ENCODE measurements around the gene SRMS.

The SRMS gene

GRCh38 chr20:63553251-63553932 is 5.8 kb upstream of the SRMS start:
- no peak overlapping the region for H3K27ac Mint-ChIP-seq
- peak overlapping the region; percentile 70 for H3K4me3 Mint-ChIP-seq
- peaks cover 15% of the 10 kb centered on the region for H3K4me1 Mint-ChIP-seq (ENCODE audit: low read depth)
- no peaks in the 10 kb centered on the region for H3K27me3 Mint-ChIP-seq
- no peaks in the 10 kb centered on the region for H3K9me3 Mint-ChIP-seq (ENCODE audit: low read depth)
- H3K36me3 Mint-ChIP-seq: no peaks in the 10 kb centered on the region

GRCh38 chr20:63552481-63553249 is 5.1 kb upstream of the SRMS start:
- no peaks in the 10 kb centered on the region for H3K27me3 Mint-ChIP-seq
- H3K4me3 Mint-ChIP-seq: peak overlapping the region; percentile 70
- H3K9me3 Mint-ChIP-seq (ENCODE audit: low read depth): no peaks in the 10 kb centered on the region
- H3K4me1 Mint-ChIP-seq (ENCODE audit: low read depth): peaks cover 15% of the 10 kb centered on the region
- H3K36me3 Mint-ChIP-seq: no peaks in the 10 kb centered on the region
- H3K27ac Mint-ChIP-seq: peak overlapping the region; percentile 54

DNA sequence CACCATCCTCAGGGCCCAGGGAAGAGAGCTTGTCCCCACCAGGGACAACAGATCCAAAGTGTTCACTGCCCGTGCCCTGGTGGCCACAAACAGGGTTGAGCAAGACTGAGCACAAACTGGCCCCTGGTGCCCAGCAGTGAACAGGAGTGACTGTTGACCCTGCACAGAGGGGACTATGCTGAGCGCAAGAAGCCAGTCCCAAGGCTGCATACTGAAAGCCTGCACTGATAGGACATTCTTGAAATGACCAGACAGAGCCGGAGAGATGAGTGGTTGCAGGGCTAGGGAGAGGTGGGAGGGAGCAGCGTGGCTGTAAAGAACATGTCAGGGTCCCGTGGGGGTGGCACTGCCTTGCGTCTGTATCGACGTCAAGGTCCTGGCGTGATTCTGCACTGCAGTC is 3.5 kb upstream of the SRMS start:
- H3K4me3 Mint-ChIP-seq: peak overlapping the region; percentile 42
- H3K4me1 Mint-ChIP-seq (ENCODE audit: low read depth): peaks cover 15% of the 10 kb centered on the region
- no peaks in the 10 kb centered on the region for H3K36me3 Mint-ChIP-seq
- H3K9me3 Mint-ChIP-seq (ENCODE audit: low read depth): no peaks in the 10 kb centered on the region
- no peaks in the 10 kb centered on the region for H3K27me3 Mint-ChIP-seq
- no peak overlapping the region for H3K27ac Mint-ChIP-seq

- Mint-ChIP-seq H3K9me3 (ENCODE audit: low read depth) (no peaks in the 10 kb centered on the region), H3K36me3 (no peaks in the 10 kb centered on the region), H3K4me3 (no peak overlapping the region), H3K27me3 (no peaks in the 10 kb centered on the region), H3K27ac (no peak overlapping the region), H3K4me1 (ENCODE audit: low read depth) (peaks cover 15% of the 10 kb centered on the region)
Measured at GRCh38 chr20:63549679-63550282, 2.2 kb upstream of the SRMS start.

DNA sequence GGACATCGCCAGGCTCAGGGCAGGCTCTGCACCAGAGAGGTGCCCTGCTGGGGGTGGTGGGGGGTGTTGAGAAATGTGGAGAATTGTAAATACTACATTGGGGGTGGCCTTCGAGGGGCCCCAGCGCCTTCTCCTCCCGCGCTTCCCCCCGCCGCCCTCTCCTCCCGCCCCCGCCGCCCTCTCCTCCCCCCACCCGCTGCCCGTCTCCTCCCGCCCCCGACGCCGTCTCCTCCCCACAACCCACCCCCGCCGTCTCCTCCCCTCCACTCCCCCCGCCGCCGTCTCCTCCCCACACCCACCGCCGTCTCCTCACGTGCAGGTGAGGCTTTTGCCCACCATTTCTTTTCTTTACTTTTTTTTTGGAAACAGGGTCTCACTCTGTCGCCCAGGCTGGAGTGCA is 1.5 kb upstream of the SRMS start:
- Mint-ChIP-seq H3K4me1 (ENCODE audit: low read depth) (peaks cover 15% of the 10 kb centered on the region), H3K36me3 (no peaks in the 10 kb centered on the region), H3K27ac (no peak overlapping the region), H3K27me3 (no peaks in the 10 kb centered on the region), H3K9me3 (ENCODE audit: low read depth) (no peaks in the 10 kb centered on the region), H3K4me3 (no peak overlapping the region)

GRCh38 chr20:63548542-63548941 is 993 bp upstream of the SRMS start:
- Mint-ChIP-seq H3K36me3 (no peaks in the 10 kb centered on the region), H3K27me3 (no peaks in the 10 kb centered on the region), H3K9me3 (ENCODE audit: low read depth) (no peaks in the 10 kb centered on the region), H3K4me3 (no peak overlapping the region), H3K4me1 (ENCODE audit: low read depth) (peaks cover 15% of the 10 kb centered on the region), H3K27ac (no peak overlapping the region)

DNA sequence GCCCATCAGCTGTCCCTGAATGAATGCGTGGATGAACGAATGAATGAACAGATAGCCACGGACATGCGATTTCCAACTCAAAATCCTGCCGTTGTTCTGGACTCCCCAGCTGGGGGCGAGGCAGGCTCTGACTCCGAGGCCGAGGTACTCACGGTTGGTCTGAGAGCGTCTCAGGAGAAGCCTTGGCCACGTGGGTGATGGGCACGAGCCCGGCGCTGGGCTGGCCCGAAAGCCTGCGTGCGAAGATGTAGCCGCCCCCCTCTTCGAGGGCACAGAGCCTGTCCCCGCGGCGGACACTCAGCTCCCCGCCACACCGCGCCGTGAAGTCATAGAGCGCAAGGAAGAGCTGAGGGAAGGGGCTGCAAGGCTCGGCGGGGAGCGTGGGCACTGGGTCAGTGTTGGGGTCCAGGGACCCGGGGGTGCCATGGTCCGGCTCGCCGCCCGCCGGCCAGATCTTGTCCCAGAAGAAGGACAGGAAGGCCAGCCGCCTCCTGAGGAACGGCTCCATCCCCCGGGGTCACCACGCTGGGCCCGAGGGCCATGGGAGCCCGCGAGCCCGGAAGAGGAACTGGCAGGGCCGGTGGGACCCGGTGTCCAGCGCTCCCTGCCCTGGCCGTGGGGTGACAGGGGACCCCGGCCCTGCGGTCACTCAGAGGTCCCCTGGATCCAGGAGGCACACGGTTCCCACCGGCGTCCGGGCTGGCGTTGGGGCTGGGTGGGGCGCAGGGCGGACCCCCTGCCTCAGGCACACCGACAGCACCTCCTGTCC is 409 bp downstream of the SRMS start:
- Mint-ChIP-seq H3K27ac (no peak overlapping the region), H3K9me3 (ENCODE audit: low read depth) (no peaks in the 10 kb centered on the region), H3K4me3 (no peak overlapping the region), H3K36me3 (no peaks in the 10 kb centered on the region), H3K27me3 (no peaks in the 10 kb centered on the region), H3K4me1 (ENCODE audit: low read depth) (peaks cover 7% of the 10 kb centered on the region)

DNA sequence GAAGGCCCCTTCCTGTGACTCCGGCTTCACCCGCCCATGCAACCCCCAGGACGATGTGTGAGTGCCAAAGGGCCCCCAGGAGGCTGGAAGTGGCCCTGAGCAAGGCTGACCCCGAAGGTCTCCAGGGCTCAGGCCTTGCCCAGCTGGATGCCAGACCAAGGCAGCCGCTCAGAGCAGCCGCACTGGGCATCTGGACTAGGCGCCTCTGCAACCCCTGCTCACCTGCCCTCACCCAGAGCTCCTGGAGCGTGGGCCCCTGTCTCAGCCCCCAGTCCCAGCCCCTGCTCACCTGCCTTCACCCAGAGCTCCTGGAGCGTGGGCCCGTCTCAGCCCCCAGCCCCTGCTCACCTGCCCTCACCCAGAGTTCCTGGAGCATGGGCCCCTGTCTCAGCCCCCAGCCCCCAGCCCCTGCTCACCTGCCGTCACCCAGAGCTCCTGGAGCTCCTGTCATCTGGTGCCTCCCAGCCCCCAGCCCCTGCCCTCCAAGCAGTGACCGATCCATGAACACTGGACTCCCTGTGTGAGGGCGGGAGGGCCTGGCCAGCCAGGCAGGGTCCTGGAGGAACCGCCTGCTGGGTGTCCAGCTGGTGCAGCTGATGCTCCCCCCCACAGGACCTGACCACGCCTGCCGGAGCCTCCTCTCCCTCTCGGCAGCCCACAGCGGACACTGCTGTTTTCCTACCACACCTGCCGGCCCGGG is 1.1 kb downstream of the SRMS start:
- H3K27me3 Mint-ChIP-seq: no peaks in the 10 kb centered on the region
- H3K27ac Mint-ChIP-seq: no peak overlapping the region
- no peaks in the 10 kb centered on the region for H3K9me3 Mint-ChIP-seq (ENCODE audit: low read depth)
- peaks cover 7% of the 10 kb centered on the region for H3K4me1 Mint-ChIP-seq (ENCODE audit: low read depth)
- no peaks in the 10 kb centered on the region for H3K36me3 Mint-ChIP-seq
- no peak overlapping the region for H3K4me3 Mint-ChIP-seq

GRCh38 chr20:63545814-63546213 is 1.7 kb downstream of the SRMS start:
- H3K36me3 Mint-ChIP-seq: no peaks in the 10 kb centered on the region
- no peak overlapping the region for H3K4me3 Mint-ChIP-seq
- no peaks in the 10 kb centered on the region for H3K9me3 Mint-ChIP-seq (ENCODE audit: low read depth)
- no peak overlapping the region for H3K27ac Mint-ChIP-seq
- H3K27me3 Mint-ChIP-seq: no peaks in the 10 kb centered on the region
- peaks cover 4% of the 10 kb centered on the region for H3K4me1 Mint-ChIP-seq (ENCODE audit: low read depth)

GRCh38 chr20:63544958-63545516 is 2.5 kb downstream of the SRMS start:
- no peaks in the 10 kb centered on the region for H3K27me3 Mint-ChIP-seq

GRCh38 chr20:63544241-63544957 is 3.1 kb downstream of the SRMS start:
- Mint-ChIP-seq H3K27me3 (no peaks in the 10 kb centered on the region), H3K4me1 (ENCODE audit: low read depth) (peaks cover 2% of the 10 kb centered on the region), H3K4me3 (no peak overlapping the region), H3K9me3 (ENCODE audit: low read depth) (no peaks in the 10 kb centered on the region), H3K27ac (no peak overlapping the region), H3K36me3 (no peaks in the 10 kb centered on the region)

More at GRCh38 chr20:63544958-63545516, 2.5 kb downstream of the SRMS start:
- Mint-ChIP-seq H3K9me3 (ENCODE audit: low read depth) (no peaks in the 10 kb centered on the region), H3K27ac (no peak overlapping the region), H3K4me3 (no peak overlapping the region), H3K4me1 (ENCODE audit: low read depth) (peaks cover 4% of the 10 kb centered on the region), H3K36me3 (no peaks in the 10 kb centered on the region)

DNA sequence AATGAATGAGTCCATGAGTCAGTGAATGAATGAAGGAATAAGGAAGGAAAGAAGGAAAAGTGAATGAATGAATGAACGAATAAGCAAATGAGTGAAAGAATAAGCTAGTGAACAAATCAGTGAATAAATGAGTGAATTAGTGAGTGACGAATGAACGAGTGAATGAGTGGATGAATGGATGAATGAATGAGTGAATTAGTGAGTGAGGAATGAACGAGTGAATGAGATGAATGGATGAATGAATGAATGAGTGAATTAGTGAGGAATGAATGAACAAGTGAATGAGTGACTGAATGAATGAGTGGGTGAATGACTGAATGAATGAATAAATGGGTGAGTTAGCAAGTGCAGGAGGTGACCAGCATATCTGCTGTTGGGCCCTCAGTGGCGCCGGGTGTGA is 3.8 kb downstream of the SRMS start:
- Mint-ChIP-seq H3K27me3 (no peaks in the 10 kb centered on the region), H3K4me3 (no peak overlapping the region), H3K27ac (no peak overlapping the region), H3K9me3 (ENCODE audit: low read depth) (no peaks in the 10 kb centered on the region), H3K4me1 (ENCODE audit: low read depth) (no peaks in the 10 kb centered on the region), H3K36me3 (no peaks in the 10 kb centered on the region)

DNA sequence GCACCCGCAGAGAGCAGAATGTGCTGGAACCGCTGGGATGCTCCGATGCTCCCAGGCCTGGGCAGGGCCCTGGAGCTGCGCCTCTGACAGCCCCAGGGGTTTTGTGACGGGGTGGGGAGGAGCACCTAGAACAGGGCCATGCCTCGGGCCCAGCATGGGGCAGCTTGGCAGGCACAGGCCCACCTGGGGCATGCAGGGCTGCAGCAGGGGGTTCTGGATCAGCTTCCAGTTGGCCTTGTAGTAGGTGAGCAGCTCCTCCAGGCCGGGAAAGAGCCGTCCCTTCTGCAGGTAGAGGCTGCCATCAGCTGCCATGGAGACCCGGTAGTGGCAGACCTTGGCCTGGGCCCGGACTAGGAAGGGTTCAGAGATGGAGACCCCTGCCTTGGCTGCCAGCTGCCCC is 4.4 kb downstream of the SRMS start:
- no peaks in the 10 kb centered on the region for H3K36me3 Mint-ChIP-seq
- H3K4me3 Mint-ChIP-seq: no peak overlapping the region
- no peaks in the 10 kb centered on the region for H3K4me1 Mint-ChIP-seq (ENCODE audit: low read depth)
- no peak overlapping the region for H3K27ac Mint-ChIP-seq
- H3K9me3 Mint-ChIP-seq (ENCODE audit: low read depth): no peaks in the 10 kb centered on the region
- no peaks in the 10 kb centered on the region for H3K27me3 Mint-ChIP-seq

DNA sequence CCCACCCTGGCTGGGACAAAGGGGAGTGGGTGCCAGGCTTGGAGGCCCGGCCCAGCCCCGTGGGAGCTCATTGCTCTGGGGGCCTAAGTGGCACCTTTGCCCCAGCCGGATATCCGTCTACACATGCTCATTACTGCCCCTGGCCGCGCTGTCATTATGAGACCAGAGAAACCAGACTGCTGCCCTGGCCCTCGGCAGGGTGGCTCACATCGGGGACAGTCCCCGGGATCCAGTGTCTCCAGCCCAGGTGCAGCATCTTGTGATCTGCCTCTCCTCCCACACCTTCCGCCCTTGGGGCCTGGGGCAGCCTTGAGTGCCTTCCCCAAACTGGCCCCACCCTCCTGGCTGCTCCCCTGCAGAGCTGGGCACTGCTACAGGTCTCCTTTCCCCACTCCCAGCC is 4.9 kb downstream of the SRMS start:
- H3K27me3 Mint-ChIP-seq: no peaks in the 10 kb centered on the region
- H3K36me3 Mint-ChIP-seq: no peaks in the 10 kb centered on the region
- no peaks in the 10 kb centered on the region for H3K9me3 Mint-ChIP-seq (ENCODE audit: low read depth)
- no peak overlapping the region for H3K4me3 Mint-ChIP-seq
- no peaks in the 10 kb centered on the region for H3K4me1 Mint-ChIP-seq (ENCODE audit: low read depth)
- H3K27ac Mint-ChIP-seq: no peak overlapping the region

Data from activated naive CD8-positive, alpha-beta T cell (primary cell).